ENCODE results near the gene ALDH5A1. TPM values are rescaled to one million over a fixed set of nuclear protein-coding genes. Genes with fewer than 3 reads are reported as not detected.

The ALDH5A1 gene
- total RNA-seq, 1 donor from 2014 or later: 12.9 TPM

DNA sequence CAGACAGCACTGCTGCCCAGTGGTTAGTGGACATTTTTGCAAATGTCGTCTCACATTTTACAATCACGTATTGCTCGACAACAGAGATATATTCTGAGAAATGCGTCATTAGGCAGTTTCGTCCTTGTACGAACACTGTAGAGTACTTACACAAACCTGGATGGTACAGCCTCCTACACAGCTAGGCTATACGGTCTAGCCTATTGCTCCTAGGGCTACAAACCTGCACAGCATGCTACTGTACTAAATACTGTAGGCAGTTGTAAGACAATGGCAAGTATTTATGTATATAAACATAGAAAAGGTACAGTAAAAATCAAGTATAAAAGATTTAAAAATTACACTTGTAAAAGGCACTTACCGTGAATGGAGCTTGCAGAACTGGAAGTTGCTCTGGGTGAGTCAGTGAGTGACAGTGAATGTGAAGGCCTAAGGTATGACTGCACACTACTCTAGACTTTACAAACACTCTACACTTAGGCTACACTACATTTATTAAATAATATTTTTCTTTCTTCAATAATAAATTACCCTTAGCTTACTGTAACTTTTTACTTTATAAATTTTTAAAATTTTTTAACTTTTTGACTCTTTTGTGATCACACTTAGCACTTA lies 43.1 kb downstream of the ALDH5A1 start:
- H3K9me3 Mint-ChIP-seq: no peaks in the 10 kb centered on the region
- H3K27ac Mint-ChIP-seq (ENCODE audit: unreplicated experiment): no peak overlapping the region
- TF ChIP-seq, protein P1, sequence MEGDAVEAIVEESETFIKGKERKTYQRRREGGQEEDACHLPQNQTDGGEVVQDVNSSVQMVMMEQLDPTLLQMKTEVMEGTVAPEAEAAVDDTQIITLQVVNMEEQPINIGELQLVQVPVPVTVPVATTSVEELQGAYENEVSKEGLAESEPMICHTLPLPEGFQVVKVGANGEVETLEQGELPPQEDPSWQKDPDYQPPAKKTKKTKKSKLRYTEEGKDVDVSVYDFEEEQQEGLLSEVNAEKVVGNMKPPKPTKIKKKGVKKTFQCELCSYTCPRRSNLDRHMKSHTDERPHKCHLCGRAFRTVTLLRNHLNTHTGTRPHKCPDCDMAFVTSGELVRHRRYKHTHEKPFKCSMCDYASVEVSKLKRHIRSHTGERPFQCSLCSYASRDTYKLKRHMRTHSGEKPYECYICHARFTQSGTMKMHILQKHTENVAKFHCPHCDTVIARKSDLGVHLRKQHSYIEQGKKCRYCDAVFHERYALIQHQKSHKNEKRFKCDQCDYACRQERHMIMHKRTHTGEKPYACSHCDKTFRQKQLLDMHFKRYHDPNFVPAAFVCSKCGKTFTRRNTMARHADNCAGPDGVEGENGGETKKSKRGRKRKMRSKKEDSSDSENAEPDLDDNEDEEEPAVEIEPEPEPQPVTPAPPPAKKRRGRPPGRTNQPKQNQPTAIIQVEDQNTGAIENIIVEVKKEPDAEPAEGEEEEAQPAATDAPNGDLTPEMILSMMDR (conservative IDR thresholded peaks at IDR 0.05): no peak
- no peaks in the 10 kb centered on the region for H3K27me3 Mint-ChIP-seq (ENCODE audit: low read depth)
- H3K36me3 Mint-ChIP-seq (ENCODE audit: low read depth): peaks cover 9% of the 10 kb centered on the region
- H3K4me3 Mint-ChIP-seq: no peak overlapping the region
- H3K4me1 Mint-ChIP-seq: no peaks in the 10 kb centered on the region
- no peak for DNase-seq (ENCODE audit: low read depth, low spot score)

- no peak overlapping the region for H3K4me3 Mint-ChIP-seq
- peaks cover 2% of the 10 kb centered on the region for H3K36me3 Mint-ChIP-seq (ENCODE audit: low read depth)
- TF ChIP-seq, protein P1 (conservative IDR thresholded peaks at IDR 0.05): no peak
- no peak overlapping the region for H3K27ac Mint-ChIP-seq (ENCODE audit: unreplicated experiment)
- no peak for DNase-seq (ENCODE audit: low read depth, low spot score)
- no peaks in the 10 kb centered on the region for H3K9me3 Mint-ChIP-seq
- no peaks in the 10 kb centered on the region for H3K27me3 Mint-ChIP-seq (ENCODE audit: low read depth)
- no peaks in the 10 kb centered on the region for H3K4me1 Mint-ChIP-seq
Measured at GRCh38 chr6:24539416-24539815, 44.6 kb downstream of the ALDH5A1 start.

DNA sequence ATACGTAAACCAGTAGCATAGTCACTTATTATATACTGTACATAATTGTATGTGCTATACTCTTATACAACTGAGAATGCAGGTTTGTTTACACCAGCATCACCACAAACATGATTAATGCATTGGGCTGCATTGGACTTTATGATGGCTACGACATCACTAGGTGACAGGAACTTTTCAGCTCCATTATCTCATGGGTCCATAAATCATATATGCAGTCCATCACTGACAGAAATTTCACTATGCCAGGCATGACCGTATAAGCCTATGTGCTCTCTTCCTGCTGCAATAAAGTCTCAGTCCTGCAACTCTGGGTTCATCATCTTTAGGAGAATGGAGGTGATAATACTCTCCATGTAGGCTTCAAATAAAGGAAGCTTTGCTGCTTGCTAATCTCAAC lies 45.4 kb downstream of the ALDH5A1 start:
- H3K27me3 Mint-ChIP-seq (ENCODE audit: low read depth): no peaks in the 10 kb centered on the region
- H3K36me3 Mint-ChIP-seq (ENCODE audit: low read depth): no peaks in the 10 kb centered on the region
- TF ChIP-seq, protein P1 (conservative IDR thresholded peaks at IDR 0.05): no peak
- H3K4me3 Mint-ChIP-seq: no peak overlapping the region
- H3K4me1 Mint-ChIP-seq: no peaks in the 10 kb centered on the region
- DNase-seq (ENCODE audit: low read depth, low spot score): no peak
- H3K9me3 Mint-ChIP-seq: no peaks in the 10 kb centered on the region
- H3K27ac Mint-ChIP-seq (ENCODE audit: unreplicated experiment): no peak overlapping the region

- H3K9me3 Mint-ChIP-seq: no peaks in the 10 kb centered on the region
- TF ChIP-seq, protein P1 (conservative IDR thresholded peaks at IDR 0.05): no peak
- no peak overlapping the region for H3K27ac Mint-ChIP-seq (ENCODE audit: unreplicated experiment)
- H3K4me3 Mint-ChIP-seq: no peak overlapping the region
- DNase-seq (ENCODE audit: low read depth, low spot score): no peak
- no peaks in the 10 kb centered on the region for H3K36me3 Mint-ChIP-seq (ENCODE audit: low read depth)
- peaks cover 4% of the 10 kb centered on the region for H3K4me1 Mint-ChIP-seq
- peaks cover 9% of the 10 kb centered on the region for H3K27me3 Mint-ChIP-seq (ENCODE audit: low read depth)
Measured at GRCh38 chr6:24543683-24544082, 48.9 kb downstream of the ALDH5A1 start.

DNA sequence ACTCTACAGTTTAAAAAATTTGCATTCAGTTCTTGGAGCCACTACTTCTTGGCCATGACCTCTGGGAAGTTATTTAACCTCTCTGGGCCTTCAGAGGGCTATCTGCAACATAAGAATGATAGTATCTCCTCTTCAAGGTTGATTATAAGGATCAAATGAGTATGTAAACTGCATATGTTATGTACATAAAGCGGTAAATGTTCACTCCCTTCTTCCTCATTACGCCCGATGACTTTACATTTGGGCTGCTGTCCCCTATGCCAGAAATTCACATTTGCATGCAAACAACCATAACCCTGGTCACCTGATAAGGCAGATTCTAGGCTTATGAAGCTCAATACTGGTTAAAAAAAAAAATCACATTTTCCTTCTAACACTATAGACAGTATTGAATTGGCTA lies 50.4 kb downstream of the ALDH5A1 start:
- H3K4me1 Mint-ChIP-seq: peaks cover 4% of the 10 kb centered on the region

More for the DNA sequence above, 50.4 kb downstream of the ALDH5A1 start:
- TF ChIP-seq, protein P1 (conservative IDR thresholded peaks at IDR 0.05): no peak
- H3K36me3 Mint-ChIP-seq (ENCODE audit: low read depth): no peaks in the 10 kb centered on the region
- no peak overlapping the region for H3K27ac Mint-ChIP-seq (ENCODE audit: unreplicated experiment)
- DNase-seq (ENCODE audit: low read depth, low spot score): no peak
- H3K27me3 Mint-ChIP-seq (ENCODE audit: low read depth): peaks cover 9% of the 10 kb centered on the region
- H3K9me3 Mint-ChIP-seq: no peaks in the 10 kb centered on the region
- no peak overlapping the region for H3K4me3 Mint-ChIP-seq
